OCI-LY1 (cell line): ENCODE data around the gene SPECC1L.

Source experiments
- H2AFZ ChIP-seq: fragments of 200-600 bp; sonication (generic), shearing (Covaris generic); 2 replicates; pipeline ENCODE4 v1.6.0; 2014; ENCODE audit warnings: antibody characterized with exemption, mild to moderate bottlenecking, low read length
- H3F3A ChIP-seq: fragments of 200-600 bp; sonication (generic), shearing (Covaris generic); 2 replicates; pipeline ENCODE4 v1.6.0; 2014; ENCODE audit warnings: mild to moderate bottlenecking, antibody characterized with exemption, low read length, moderate library complexity; ENCODE audit not compliant: insufficient read depth
- H3K27ac ChIP-seq: fragments of 200-600 bp; sonication (generic); 2 replicates; pipeline ENCODE4 v1.5.1; 2014; ENCODE audit warnings: low read length, mixed run types, mild to moderate bottlenecking, low read depth; ENCODE audit not compliant: poor library complexity, severe bottlenecking
- H3K27me3 ChIP-seq: fragments of 200-600 bp; sonication (generic); 2 replicates; pipeline ENCODE4 v1.6.0; 2014; ENCODE audit warnings: antibody characterized with exemption, mild to moderate bottlenecking, low read length, moderate library complexity; ENCODE audit not compliant: insufficient read depth
- H3K36me3 ChIP-seq: fragments of 200-600 bp; sonication (generic); 2 replicates; pipeline ENCODE4 v1.6.1; 2014; ENCODE audit warnings: mild to moderate bottlenecking, antibody characterized with exemption, low read length, moderate library complexity, mixed read lengths; ENCODE audit not compliant: insufficient read depth
- H3K4me1 ChIP-seq: fragments of 200-600 bp; sonication (generic); 2 replicates; pipeline ENCODE4 v1.5.1; 2014; ENCODE audit warnings: mild to moderate bottlenecking, low read length, moderate library complexity; ENCODE audit not compliant: insufficient read depth, severe bottlenecking
- H3K4me2 ChIP-seq: fragments of 200-600 bp; sonication (generic), shearing (Covaris generic); 2 replicates; pipeline ENCODE4 v1.6.1; 2014; ENCODE audit warnings: low read length
- H3K4me3 ChIP-seq: fragments of 200-600 bp; sonication (generic); 2 replicates; pipeline ENCODE4 v1.5.1; 2014; ENCODE audit warnings: low read length, low read depth, mild to moderate bottlenecking, mixed read lengths; ENCODE audit not compliant: poor library complexity, severe bottlenecking
- H3K79me2 ChIP-seq: fragments of 200-600 bp; shearing (Covaris generic); 2 replicates; pipeline ENCODE4 v1.6.1; 2016; ENCODE audit warnings: mixed run types, low read length, mixed read lengths; ENCODE audit not compliant: insufficient read depth
- H3K9ac ChIP-seq: fragments of 200-600 bp; sonication (generic), shearing (Covaris generic); 2 replicates; pipeline ENCODE4 v1.6.1; 2014; ENCODE audit warnings: mild to moderate bottlenecking, low read length, mixed read lengths
- H3K9me2 ChIP-seq: fragments of 200-600 bp; sonication (generic), shearing (Covaris generic); 2 replicates; pipeline ENCODE4 v1.6.1; 2014; ENCODE audit warnings: low read depth, mild to moderate bottlenecking, low read length, mixed read lengths
- H3K9me3 ChIP-seq: fragments of 200-600 bp; shearing (Covaris generic); 2 replicates; pipeline ENCODE4 v1.6.1; 2014; ENCODE audit warnings: low read length, mixed read lengths
- H4K20me1 ChIP-seq: fragments of 200-600 bp; sonication (generic), shearing (Covaris generic); 2 replicates; pipeline ENCODE4 v1.6.0; 2016; ENCODE audit warnings: mild to moderate bottlenecking, low read length; ENCODE audit not compliant: insufficient read depth
- CTCF ChIP-seq: fragments of 200-600 bp; sonication (generic), shearing (Covaris generic); IDR thresholded peaks from 2 replicates; pipeline ENCODE4 v1.5.1; 2017; ENCODE audit warnings: mild to moderate bottlenecking, antibody characterized with exemption, low read length, moderate library complexity, mixed read lengths
- EZH2 ChIP-seq: fragments of 200-600 bp; sonication (generic), shearing (Covaris generic); IDR thresholded peaks from 2 replicates; pipeline ENCODE4 v1.8.0; 2017; ENCODE audit warnings: borderline replicate concordance, mixed run types, mild to moderate bottlenecking, antibody characterized with exemption, low read length, moderate library complexity, mixed read lengths

Gene SPECC1L

GRCh38 chr22:24380220-24380904 is 109.7 kb downstream of the SPECC1L start:
- no peak overlapping the region for H3K4me3 ChIP-seq
- H4K20me1 ChIP-seq = no peaks in the 10 kb centered on the region
- H3K9me3 ChIP-seq = no peaks in the 10 kb centered on the region
- H3K9me2 ChIP-seq = no peaks in the 10 kb centered on the region
- no peak overlapping the region for H3K27ac ChIP-seq
- TF ChIP-seq EZH2 (no peak), CTCF (no peak)
- H2AFZ ChIP-seq = no peak overlapping the region
- H3K79me2 ChIP-seq = no peaks in the 10 kb centered on the region
- no peak overlapping the region for H3K4me2 ChIP-seq
- H3K9ac ChIP-seq = no peak overlapping the region
- H3K4me1 ChIP-seq = no peaks in the 10 kb centered on the region
- H3K36me3 ChIP-seq = peaks cover 51% of the 10 kb centered on the region
- no peaks in the 10 kb centered on the region for H3K27me3 ChIP-seq
- no peaks in the 10 kb centered on the region for H3F3A ChIP-seq

GRCh38 chr22:24380905-24381230 is 110.2 kb downstream of the SPECC1L start:
- no peak overlapping the region for H3K4me2 ChIP-seq
- H2AFZ ChIP-seq = no peak overlapping the region
- no peaks in the 10 kb centered on the region for H3K9me3 ChIP-seq

GRCh38 chr22:24383061-24383460 is 112.4 kb downstream of the SPECC1L start:
- Histone ChIP-seq H2AFZ (no peak overlapping the region), H3K4me3 (no peak overlapping the region), H3K36me3 (peaks cover 31% of the 10 kb centered on the region; the same call in 1 of the 2 replicates), H3K4me1 (no peaks in the 10 kb centered on the region), H3K79me2 (no peaks in the 10 kb centered on the region), H3K4me2 (no peak overlapping the region), H4K20me1 (no peaks in the 10 kb centered on the region), H3K9ac (no peak overlapping the region), H3K9me3 (no peaks in the 10 kb centered on the region), H3F3A (no peaks in the 10 kb centered on the region), H3K9me2 (no peaks in the 10 kb centered on the region), H3K27ac (no peak overlapping the region), H3K27me3 (no peaks in the 10 kb centered on the region)
- TF ChIP-seq EZH2 (no peak), CTCF (no peak)

More at GRCh38 chr22:24380905-24381230, 110.2 kb downstream of the SPECC1L start:
- Histone ChIP-seq H3K4me3 (no peak overlapping the region), H3K9me2 (no peaks in the 10 kb centered on the region), H3F3A (no peaks in the 10 kb centered on the region), H3K27ac (no peak overlapping the region), H3K27me3 (no peaks in the 10 kb centered on the region), H3K4me1 (no peaks in the 10 kb centered on the region), H3K36me3 (peaks cover 46% of the 10 kb centered on the region), H3K9ac (no peak overlapping the region), H3K79me2 (no peaks in the 10 kb centered on the region), H4K20me1 (no peaks in the 10 kb centered on the region)
- no peak for TF ChIP-seq CTCF
- TF ChIP-seq EZH2 = no peak
